ENCODE results near the gene MNDA. TPM values are rescaled to one million over a fixed set of nuclear protein-coding genes. Genes with fewer than 3 reads are reported as not detected.
"Not testable (repeated sequence)": the region's sequence is repeated elsewhere in the genome, so short reads cannot be mapped to it uniquely, and the experiment has no call there.

The MNDA gene
- total and polyA plus RNA-seq, 4 donors: 8.5 to 108 (median 26.1) TPM

DNA sequence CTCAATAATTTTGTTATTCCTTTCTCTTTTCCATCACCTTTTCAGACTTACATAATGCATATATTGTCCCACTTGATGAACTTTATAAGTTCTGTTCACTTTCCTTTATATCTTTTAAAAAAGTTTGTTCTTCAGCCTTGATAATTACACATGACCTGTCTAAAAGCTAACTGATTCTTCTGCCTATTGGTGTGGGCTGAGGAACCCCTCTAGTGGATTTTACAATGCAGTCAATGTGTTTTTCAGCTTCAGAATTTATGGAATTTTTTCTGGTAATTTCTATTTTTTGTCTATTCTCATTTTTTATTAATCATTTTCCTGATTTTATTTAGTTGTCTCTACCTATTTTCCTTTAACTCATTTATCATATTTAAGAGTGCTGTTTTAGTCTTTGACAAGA is 7.5 kb downstream of the MNDA start:
- H3K9me3 ChIP-seq (ENCODE audit: control insufficient read depth in 4 of 4, insufficient read depth in 3 of 4, low read length in 3 of 4): no peaks in the 10 kb centered on the region
- H3K4me3 ChIP-seq: no peak overlapping the region
- no peak overlapping the region for H3K9ac ChIP-seq (ENCODE audit: insufficient read depth in 1 of 2, low read length in 2 of 2)
- TF ChIP-seq, protein P1, sequence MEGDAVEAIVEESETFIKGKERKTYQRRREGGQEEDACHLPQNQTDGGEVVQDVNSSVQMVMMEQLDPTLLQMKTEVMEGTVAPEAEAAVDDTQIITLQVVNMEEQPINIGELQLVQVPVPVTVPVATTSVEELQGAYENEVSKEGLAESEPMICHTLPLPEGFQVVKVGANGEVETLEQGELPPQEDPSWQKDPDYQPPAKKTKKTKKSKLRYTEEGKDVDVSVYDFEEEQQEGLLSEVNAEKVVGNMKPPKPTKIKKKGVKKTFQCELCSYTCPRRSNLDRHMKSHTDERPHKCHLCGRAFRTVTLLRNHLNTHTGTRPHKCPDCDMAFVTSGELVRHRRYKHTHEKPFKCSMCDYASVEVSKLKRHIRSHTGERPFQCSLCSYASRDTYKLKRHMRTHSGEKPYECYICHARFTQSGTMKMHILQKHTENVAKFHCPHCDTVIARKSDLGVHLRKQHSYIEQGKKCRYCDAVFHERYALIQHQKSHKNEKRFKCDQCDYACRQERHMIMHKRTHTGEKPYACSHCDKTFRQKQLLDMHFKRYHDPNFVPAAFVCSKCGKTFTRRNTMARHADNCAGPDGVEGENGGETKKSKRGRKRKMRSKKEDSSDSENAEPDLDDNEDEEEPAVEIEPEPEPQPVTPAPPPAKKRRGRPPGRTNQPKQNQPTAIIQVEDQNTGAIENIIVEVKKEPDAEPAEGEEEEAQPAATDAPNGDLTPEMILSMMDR (IDR thresholded peaks at IDR 0.05; ENCODE audit: control extremely low read depth, extremely low read depth): no peak
- H3K27ac ChIP-seq (ENCODE audit: low read depth in 1 of 2, low read length in 1 of 2): no peak overlapping the region
- no peak for DNase-seq
- H3K27me3 ChIP-seq (ENCODE audit: control insufficient read depth in 3 of 3, insufficient read depth in 3 of 3, low read length in 2 of 3): no peaks in the 10 kb centered on the region
- no peaks in the 10 kb centered on the region for H3K36me3 ChIP-seq (ENCODE audit: control insufficient read depth in 4 of 4, insufficient read depth in 4 of 4, low read length in 4 of 4)
- ATAC-seq (ENCODE audit: insufficient read depth, low FRiP score): no peak
- H3K4me1 ChIP-seq (ENCODE audit: control insufficient read depth in 5 of 5, insufficient read depth in 5 of 5, low read length in 5 of 5): no peaks in the 10 kb centered on the region

DNA sequence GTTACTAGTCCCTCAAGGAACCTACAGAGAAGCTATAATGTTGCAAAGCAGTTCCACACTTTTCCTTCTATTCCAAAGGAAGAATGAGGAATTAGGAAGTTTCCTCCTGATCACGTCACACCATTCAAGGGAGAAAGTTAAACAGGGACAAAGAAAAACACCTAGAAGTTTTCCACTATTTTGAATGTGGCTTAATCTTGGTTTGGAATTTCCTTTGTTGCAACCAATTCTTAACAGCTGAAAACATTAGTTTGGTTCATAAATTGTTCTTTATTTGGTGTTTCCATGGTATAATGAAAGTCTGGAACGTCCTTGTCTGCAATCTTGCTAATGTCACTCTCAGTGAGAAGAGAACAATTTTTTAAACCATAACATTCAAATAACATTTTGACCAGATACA is 8.4 kb downstream of the MNDA start:
- no peak overlapping the region for H3K27ac ChIP-seq (ENCODE audit: low read depth in 1 of 2, low read length in 1 of 2)
- ATAC-seq (ENCODE audit: insufficient read depth, low FRiP score): no peak

DNA sequence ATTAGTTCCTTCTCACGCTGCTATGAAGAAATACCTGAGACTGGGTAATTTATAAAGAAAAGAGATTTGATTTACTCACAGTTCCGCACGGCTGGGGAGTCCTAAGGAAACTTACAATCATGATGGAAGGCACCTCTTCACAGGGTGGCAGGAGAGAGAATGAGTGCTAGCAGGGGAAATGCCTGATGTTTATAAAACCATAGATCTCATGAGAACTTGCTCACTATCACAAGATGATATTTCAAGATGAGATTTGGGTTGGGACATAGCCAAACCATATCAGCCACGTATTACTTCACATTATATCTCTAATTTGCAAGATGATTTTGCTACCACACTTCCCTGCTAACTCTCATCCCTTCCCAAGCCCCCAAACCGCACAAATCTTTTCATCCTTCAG is 9.1 kb downstream of the MNDA start:
- Histone ChIP-seq H3K9me3 (ENCODE audit: control insufficient read depth in 4 of 4, insufficient read depth in 3 of 4, low read length in 3 of 4) (no peaks in the 10 kb centered on the region), H3K9ac (ENCODE audit: insufficient read depth in 1 of 2, low read length in 2 of 2) (no peak overlapping the region), H3K27ac (ENCODE audit: low read depth in 1 of 2, low read length in 1 of 2) (no peak overlapping the region), H3K27me3 (ENCODE audit: control insufficient read depth in 3 of 3, insufficient read depth in 3 of 3, low read length in 2 of 3) (no peaks in the 10 kb centered on the region), H3K4me1 (ENCODE audit: control insufficient read depth in 5 of 5, insufficient read depth in 5 of 5, low read length in 5 of 5) (no peaks in the 10 kb centered on the region), H3K4me3 (no peak overlapping the region), H3K36me3 (ENCODE audit: control insufficient read depth in 4 of 4, insufficient read depth in 4 of 4, low read length in 4 of 4) (no peaks in the 10 kb centered on the region)
- DNase-seq (no peak), ATAC-seq (ENCODE audit: insufficient read depth, low FRiP score) (no peak)
- TF ChIP-seq, protein P1 (IDR thresholded peaks at IDR 0.05; ENCODE audit: control extremely low read depth, extremely low read depth): no peak
- 38 to 59% methylated on average over 5 of the region's 5 CpGs for WGBS, 2 donors

More for the DNA sequence above, 8.4 kb downstream of the MNDA start:
- no peaks in the 10 kb centered on the region for H3K4me1 ChIP-seq (ENCODE audit: control insufficient read depth in 5 of 5, insufficient read depth in 5 of 5, low read length in 5 of 5)
- H3K9me3 ChIP-seq (ENCODE audit: control insufficient read depth in 4 of 4, insufficient read depth in 3 of 4, low read length in 3 of 4): no peaks in the 10 kb centered on the region
- no peak overlapping the region for H3K9ac ChIP-seq (ENCODE audit: insufficient read depth in 1 of 2, low read length in 2 of 2)
- TF ChIP-seq, protein P1 (IDR thresholded peaks at IDR 0.05; ENCODE audit: control extremely low read depth, extremely low read depth): no peak
- H3K27me3 ChIP-seq (ENCODE audit: control insufficient read depth in 3 of 3, insufficient read depth in 3 of 3, low read length in 2 of 3): no peaks in the 10 kb centered on the region
- H3K4me3 ChIP-seq: no peak overlapping the region
- no peak for DNase-seq
- 48 to 66% methylated on average over 2 of the region's 2 CpGs for WGBS, 2 donors
- H3K36me3 ChIP-seq (ENCODE audit: control insufficient read depth in 4 of 4, insufficient read depth in 4 of 4, low read length in 4 of 4): no peaks in the 10 kb centered on the region

DNA sequence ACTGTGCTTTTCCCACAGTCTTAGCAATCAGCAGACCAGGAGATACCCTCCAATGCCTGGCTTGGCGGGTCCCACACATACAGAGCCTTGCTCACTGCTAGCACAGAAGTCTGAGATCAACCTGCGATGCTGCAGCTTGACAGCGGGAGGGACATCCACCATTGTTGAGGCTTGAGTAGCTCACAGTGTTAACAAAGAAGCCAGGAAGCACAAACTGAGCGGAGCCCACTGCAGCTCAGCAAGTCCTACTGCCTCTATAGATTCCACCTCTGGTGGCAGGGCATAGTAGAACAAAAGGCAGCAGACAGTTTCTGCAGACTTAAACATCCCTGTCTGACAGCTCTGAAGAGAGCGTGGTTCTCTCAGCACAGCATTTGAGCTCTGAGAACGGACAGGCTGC is 33.4 kb downstream of the MNDA start:
- no peaks in the 10 kb centered on the region for H3K4me1 ChIP-seq (ENCODE audit: control insufficient read depth in 5 of 5, insufficient read depth in 5 of 5, low read length in 5 of 5)

DNA sequence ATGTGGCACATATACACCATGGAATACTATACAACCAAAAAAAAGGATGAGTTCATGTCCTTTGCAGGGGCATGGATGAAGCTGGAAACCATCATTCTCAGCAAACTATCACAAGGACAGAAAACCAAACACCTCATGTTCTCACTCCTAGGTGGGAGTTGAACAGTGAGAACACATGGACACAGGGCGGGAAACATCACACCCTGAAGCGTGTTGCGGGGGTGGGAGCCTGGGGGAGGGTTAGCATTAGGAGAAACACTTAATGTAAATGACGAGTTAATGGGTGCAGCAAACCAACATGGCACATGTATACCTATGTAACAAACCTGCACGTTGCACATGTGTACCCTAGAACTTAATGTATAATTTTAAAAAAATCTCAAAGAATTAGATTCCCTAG is 39.3 kb downstream of the MNDA start:
- H3K9ac ChIP-seq (ENCODE audit: insufficient read depth in 1 of 2, low read length in 2 of 2); H3K4me1 ChIP-seq (ENCODE audit: control insufficient read depth in 5 of 5, insufficient read depth in 5 of 5, low read length in 5 of 5); H3K4me3 ChIP-seq; H3K27me3 ChIP-seq (ENCODE audit: control insufficient read depth in 3 of 3, insufficient read depth in 3 of 3, low read length in 2 of 3); H3K27ac ChIP-seq (ENCODE audit: low read depth in 1 of 2, low read length in 1 of 2); H3K36me3 ChIP-seq (ENCODE audit: control insufficient read depth in 4 of 4, insufficient read depth in 4 of 4, low read length in 4 of 4); ATAC-seq (ENCODE audit: insufficient read depth, low FRiP score); H3K9me3 ChIP-seq (ENCODE audit: control insufficient read depth in 4 of 4, insufficient read depth in 3 of 4, low read length in 3 of 4); DNase-seq: not testable (repeated sequence)
- WGBS, 2 donors: 92 to 94% methylated on average over 5 of the region's 5 CpGs

More for the DNA sequence above, 33.4 kb downstream of the MNDA start:
- Histone ChIP-seq H3K27ac (ENCODE audit: low read depth in 1 of 2, low read length in 1 of 2) (no peak overlapping the region), H3K27me3 (ENCODE audit: control insufficient read depth in 3 of 3, insufficient read depth in 3 of 3, low read length in 2 of 3) (no peaks in the 10 kb centered on the region), H3K36me3 (ENCODE audit: control insufficient read depth in 4 of 4, insufficient read depth in 4 of 4, low read length in 4 of 4) (no peaks in the 10 kb centered on the region), H3K9me3 (ENCODE audit: control insufficient read depth in 4 of 4, insufficient read depth in 3 of 4, low read length in 3 of 4) (no peaks in the 10 kb centered on the region), H3K9ac (ENCODE audit: insufficient read depth in 1 of 2, low read length in 2 of 2) (no peak overlapping the region), H3K4me3 (no peak overlapping the region)
- ATAC-seq (ENCODE audit: insufficient read depth, low FRiP score) (no peak), DNase-seq (no peak)
- 54 to 87% methylated on average over 6 of the region's 6 CpGs for WGBS, 2 donors
- TF ChIP-seq, protein P1 (IDR thresholded peaks at IDR 0.05; ENCODE audit: control extremely low read depth, extremely low read depth): no peak
